HepG2 (cell line): ENCODE measurements around the gene OGFOD3. TPM values are rescaled to one million over a fixed set of nuclear protein-coding genes. Genes with fewer than 3 reads are reported as not detected.

Source experiments
- ATAC-seq: fragments of 200-7000 bp; cut with Tn5 transposase; 3 replicates; pipeline ENCODE4 v1.9.1; 2020; ENCODE audit warnings: mild to moderate bottlenecking, moderate library complexity
- BruUV-seq: library from RNA; stranded (reverse); fragments of 400-500 nt; replicated peaks from 2 replicates; lab custom pipeline; 2021; lab: Mats Ljungman, UMichigan
- CTCF ChIA-PET: fragments of 300-600 bp; formaldehyde crosslinking; extraction: SDS; loops from one replicate; lab custom pipeline; 2021; ENCODE audit warnings: low total read pairs, inconsistent platforms, low intra/inter-chr PET ratio; lab: Yijun Ruan, JAX
- POLR2A ChIA-PET: fragments of 350-600 bp; sonication (Branson Sonifier 250); formaldehyde crosslinking; loops from one replicate; lab custom pipeline; 2020; ENCODE audit warnings: antibody characterized with exemption, inconsistent platforms; lab: Yijun Ruan, JAX
- DNase-seq: peaks from one replicate; pipeline ENCODE4 v3.0.0-alpha.2; 2015; ENCODE audit warnings: low spot score
- FAIRE-seq: peaks from 3 replicates; lab custom pipeline; 2011; peaks lifted over from hg19 to GRCh38; lab: Jason Lieb, UNC
- H2AFZ ChIP-seq: one replicate; pipeline ENCODE4 v1.6.1; 2011; ENCODE audit warnings: low read length, inconsistent platforms
- H3K27ac ChIP-seq: fragments of 300-600 bp; 3 replicates; pipeline ENCODE4 v1.8.0; 2011; ENCODE audit warnings: mixed run types, mild to moderate bottlenecking, mixed read lengths, low read length, inconsistent platforms; ENCODE audit not compliant: insufficient read depth; ENCODE audit errors: extremely low read length
- H3K27me3 ChIP-seq, 2 experiments: fragments of 200-600 bp in 1 of 2; 2 replicates in 1 of 2; 3 replicates in 1 of 2; pipeline versions ENCODE4 v1.6.0 to v1.8.0; 2011; ENCODE audit warnings: low read length in 2 of 2, mild to moderate bottlenecking in 2 of 2, moderate library complexity in 2 of 2, inconsistent platforms in 1 of 2; ENCODE audit not compliant: insufficient read depth in 2 of 2, control insufficient read depth in 1 of 2
- H3K36me3 ChIP-seq, 2 experiments: fragments of 200-600 bp in 1 of 2; replicated peaks in 1 of 2; 2 replicates in 1 of 2; 3 replicates in 1 of 2; pipeline versions ENCODE4 v1.5.1 to v1.8.0; 2011; ENCODE audit warnings: low read length in 2 of 2, inconsistent platforms in 1 of 2; ENCODE audit not compliant: insufficient read depth in 2 of 2, control insufficient read depth in 1 of 2
- H3K4me1 ChIP-seq: 2 replicates; pipeline ENCODE4 v1.5.1; 2012; ENCODE audit warnings: low read length, inconsistent platforms; ENCODE audit not compliant: insufficient read depth
- H3K4me2 ChIP-seq: 2 replicates; pipeline ENCODE4 v1.6.0; 2011; ENCODE audit warnings: low read depth, low read length, inconsistent platforms
- H3K4me3 ChIP-seq, 3 experiments: fragments of 200-600 bp in 1 of 3; sonication (generic), shearing (Covaris generic) in 1 of 3; replicated peaks in 1 of 3; 2 replicates each; pipeline ENCODE4 v1.5.1; 2011 to 2016; ENCODE audit warnings: low read length in 3 of 3, inconsistent platforms in 2 of 3, low read depth in 2 of 3, mild to moderate bottlenecking in 2 of 3, control low read depth in 1 of 3, mixed read lengths in 1 of 3; ENCODE audit not compliant: insufficient read depth in 1 of 3
- H3K79me2 ChIP-seq: one replicate; pipeline ENCODE4 v1.6.1; 2011; ENCODE audit warnings: low read length, inconsistent platforms; ENCODE audit not compliant: insufficient read depth
- H3K9ac ChIP-seq: 2 replicates; pipeline ENCODE4 v1.6.0; 2011; ENCODE audit warnings: mild to moderate bottlenecking, low read depth, low read length, inconsistent platforms; ENCODE audit not compliant: insufficient read depth
- H3K9me3 ChIP-seq: 2 replicates; pipeline ENCODE4 v1.5.1; 2012; ENCODE audit warnings: mild to moderate bottlenecking, low read length
- H4K20me1 ChIP-seq: 2 replicates; pipeline ENCODE4 v1.6.0; 2011; ENCODE audit warnings: inconsistent platforms, mild to moderate bottlenecking, low read length, moderate library complexity; ENCODE audit not compliant: insufficient read depth
- BCL6 ChIP-seq: IDR thresholded peaks from 2 replicates; pipeline ENCODE4 v1.6.1; 2016; ENCODE audit warnings: missing genetic modification reagents, missing compliant biosample characterization
- EEA1 ChIP-seq: sonication (generic); formaldehyde crosslinking; IDR thresholded peaks from 2 replicates; pipeline ENCODE4 v1.5.1; 2020; ENCODE audit warnings: mild to moderate bottlenecking, missing genetic modification reagents, borderline replicate concordance
- KLF12 ChIP-seq: sonication (generic); formaldehyde crosslinking; IDR thresholded peaks from 2 replicates; pipeline ENCODE4 v1.4.0; 2020; ENCODE audit warnings: missing genetic modification reagents, borderline replicate concordance
- MBD4 ChIP-seq: IDR thresholded peaks from 2 replicates; pipeline ENCODE4 v1.6.1; 2012; ENCODE audit warnings: low read length, inconsistent platforms, borderline replicate concordance
- MTF1 ChIP-seq: sonication (generic); formaldehyde crosslinking; IDR thresholded peaks from 2 replicates; pipeline ENCODE4 v1.5.0; 2020; ENCODE audit warnings: missing genetic modification reagents
- NCOA2 ChIP-seq: sonication (generic); formaldehyde crosslinking; IDR thresholded peaks from 2 replicates; pipeline ENCODE4 v1.8.0; 2022; ENCODE audit warnings: inconsistent platforms
- NCOR1 ChIP-seq: fragments of 200-600 bp; sonication (generic); IDR thresholded peaks from 2 replicates; pipeline ENCODE4 v1.7.0; 2017; ENCODE audit warnings: antibody characterized with exemption, low read length, borderline replicate concordance
- NONO ChIP-seq, 2 experiments: fragments of 450-650 bp in 1 of 2; sonication (generic) in 1 of 2; formaldehyde crosslinking in 1 of 2; IDR thresholded peaks in 1 of 2; conservative IDR thresholded peaks in 1 of 2; 2 replicates each; pipeline versions ENCODE4 v1.6.1 to v1.8.0; 2017 to 2022; ENCODE audit warnings: mild to moderate bottlenecking in 1 of 2, missing genetic modification reagents in 1 of 2, moderate library complexity in 1 of 2
- RFX3 ChIP-seq: IDR thresholded peaks from 2 replicates; pipeline ENCODE4 v1.6.1; 2016; ENCODE audit warnings: missing biosample characterization, missing genetic modification reagents
- RFX5 ChIP-seq: IDR thresholded peaks from 2 replicates; pipeline ENCODE4 v1.6.1; 2011; ENCODE audit warnings: low read depth, low read length, improper control_type of control experiment
- RNF2 ChIP-seq: fragments of 450-650 bp; conservative IDR thresholded peaks from 2 replicates; pipeline ENCODE4 v1.6.1; 2016; ENCODE audit warnings: low read depth
- SRF ChIP-seq: IDR thresholded peaks from 2 replicates; pipeline ENCODE4 v1.6.1; 2011; ENCODE audit warnings: mild to moderate bottlenecking, low read depth, low read length, moderate library complexity
- ZC3H4 ChIP-seq: sonication (generic); formaldehyde crosslinking; IDR thresholded peaks from 2 replicates; pipeline ENCODE4 v1.4.0; 2020; ENCODE audit warnings: missing genetic modification reagents, borderline replicate concordance
- ZNF263 ChIP-seq: sonication (generic); formaldehyde crosslinking; IDR thresholded peaks from 2 replicates; pipeline ENCODE4 v1.4.0; 2020; ENCODE audit warnings: missing genetic modification reagents
- ZNF333 ChIP-seq: sonication (generic); formaldehyde crosslinking; IDR thresholded peaks from 2 replicates; pipeline ENCODE4 v1.4.0; 2020; ENCODE audit warnings: mild to moderate bottlenecking, missing genetic modification reagents, borderline replicate concordance
- ZNF350 ChIP-seq: sonication (generic); formaldehyde crosslinking; IDR thresholded peaks from 2 replicates; pipeline ENCODE4 v1.4.0; 2020; ENCODE audit warnings: mild to moderate bottlenecking, low read depth, missing genetic modification reagents, borderline replicate concordance
- ZNF431 ChIP-seq: sonication (generic); formaldehyde crosslinking; IDR thresholded peaks from 2 replicates; pipeline ENCODE4 v1.9.0; 2022; ENCODE audit warnings: missing genetic modification reagents, low read depth, mild to moderate bottlenecking, borderline replicate concordance
- ZNF773 ChIP-seq: sonication (generic); formaldehyde crosslinking; IDR thresholded peaks from 2 replicates; pipeline ENCODE4 v1.4.0; 2020; ENCODE audit warnings: missing genetic modification reagents, borderline replicate concordance
- WGBS: methylation state at CpG from one replicate; pipeline ENCODE4 v1.1.6; 2017; ENCODE audit warnings: low lambda C conversion rate; 5-methylcytosine and 5-hydroxymethylcytosine counted together
- in situ Hi-C: cut with HindIII; loops from 2 replicates; pipeline ENCODE4 v1.10.0; 2017; ENCODE audit warnings: low pct_unique_long_range_greater_than_20kb; ENCODE audit not compliant: extremely low pct_ligation_motif_present
- intact Hi-C: fragments of 100-400 bp; cut with micrococcal nuclease; formaldehyde crosslinking; loops from one replicate; pipeline ENCODE4 v1.10.0; 2022; ENCODE audit not compliant: unreplicated experiment
- polyA plus RNA-seq, 8 experiments: library from polyadenylated mRNA; depleted of rRNA in 3 of 8; stranded (reverse) in 7 of 8; unstranded in 1 of 8; fragments of >200 nt; fragmentation: Illumina TruSeq in 4 of 8; extraction: Trizol in 4 of 8; gene quantifications; 2 replicates each; pipeline versions ENCODE4 v1.2.1 to v1.2.3, GENCODE V29; 2011 to 2016; ENCODE audit warnings: low read depth in 4 of 8, missing spikeins in 1 of 8, mixed read lengths in 1 of 8; ENCODE audit not compliant: insufficient read depth in 1 of 8
- total RNA-seq, 5 experiments: library from RNA; depleted of rRNA; stranded (reverse); fragments of >200 nt; fragmentation: Illumina TruSeq; extraction: Trizol; gene quantifications; 2 replicates each; pipeline ENCODE4 v1.2.3, GENCODE V29; 2016; ENCODE audit warnings: low read depth in 1 of 5
- TF ChIP-seq, protein P1 (sequence below): sonication (generic); formaldehyde crosslinking; IDR thresholded peaks from 2 replicates; pipeline ENCODE4 v1.8.1; 2023; ENCODE audit warnings: missing genetic modification reagents, mild to moderate bottlenecking, borderline replicate concordance
- TF ChIP-seq, protein P2 (sequence below): sonication (generic); formaldehyde crosslinking; IDR thresholded peaks from 2 replicates; pipeline ENCODE4 v1.8.0; 2022; ENCODE audit warnings: missing genetic modification reagents, mild to moderate bottlenecking, borderline replicate concordance
- TF ChIP-seq, protein P3 (sequence below): sonication (generic); formaldehyde crosslinking; IDR thresholded peaks from 2 replicates; pipeline ENCODE4 v1.4.0; 2020; ENCODE audit warnings: missing genetic modification reagents, borderline replicate concordance

The OGFOD3 gene
- total and polyA plus RNA-seq, 2 of the 13 experiments (the other 11 are each of a cell fraction or from before 2014, with no cell fraction given), result 40.0 to 42.1 TPM

DNA sequence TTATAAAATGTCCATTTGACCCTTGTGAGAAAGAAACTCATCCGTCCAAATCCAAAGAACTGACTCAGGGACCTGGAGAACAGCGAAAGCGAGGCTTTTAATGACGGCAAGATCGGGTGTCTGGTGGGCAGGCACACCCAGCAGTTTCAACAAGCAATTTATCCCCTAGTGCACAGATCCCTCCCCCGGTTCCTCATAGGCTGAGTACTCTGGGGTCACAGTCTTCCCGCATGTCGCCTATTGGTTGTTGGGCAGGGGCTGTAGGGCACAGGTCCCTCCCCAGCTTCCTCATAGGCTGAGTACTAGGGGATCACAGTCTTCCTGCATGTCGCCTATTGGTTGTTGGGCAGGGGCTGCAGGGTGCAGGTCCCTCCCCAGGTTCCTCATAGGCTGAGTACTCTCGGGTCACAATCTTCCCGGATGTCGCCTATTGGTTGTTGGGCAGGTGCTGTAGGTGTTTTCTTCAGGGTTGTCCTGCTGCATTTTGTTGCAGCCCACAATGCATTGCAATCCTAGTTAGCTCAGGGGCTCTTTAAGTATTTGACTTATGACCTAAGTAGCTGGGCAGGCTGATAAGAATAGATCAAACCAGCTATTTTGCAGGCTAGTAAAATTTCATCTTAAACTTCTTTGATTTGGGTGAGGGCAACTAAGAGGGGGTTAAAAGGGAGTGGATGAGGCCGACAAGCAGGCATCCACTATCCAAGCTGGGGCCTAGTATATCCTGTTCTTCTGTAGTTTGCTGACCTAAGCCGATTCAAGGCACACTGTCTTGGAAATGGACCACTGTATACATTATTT is 50.5 kb downstream of the OGFOD3 start:
- H2AFZ ChIP-seq, result no peak overlapping the region
- 47% methylated on average over 13 of the region's 14 CpGs for WGBS
- in situ Hi-C loops, result no loop called here
- intact Hi-C loops, result no loop called here
- FAIRE-seq (peak; percentile 96), ATAC-seq (peak; percentile 97), DNase-seq (peak; percentile 99)
- peak overlapping the region; percentile 73 for H3K9ac ChIP-seq
- POLR2A ChIA-PET, result interaction anchor here (0.6 to 3.7 kb wide), 18 partner anchors 8 to 154 kb away, joined by 3 to 38 read pairs (median 5); partner anchors contain the start of genes SLC16A3 and TEX19
- H3K36me3 ChIP-seq, result no peaks in the 10 kb centered on the region
- CTCF ChIA-PET, result no interaction called here
- no peaks in the 10 kb centered on the region for H3K79me2 ChIP-seq
- no peaks in the 10 kb centered on the region for H4K20me1 ChIP-seq
- no peaks in the 10 kb centered on the region for H3K27me3 ChIP-seq
- H3K9me3 ChIP-seq, result no peaks in the 10 kb centered on the region
- peak overlapping the region; percentile 68 for H3K27ac ChIP-seq
- BruUV-seq, result no TSS peak
- peaks cover 70% of the 10 kb centered on the region for H3K4me1 ChIP-seq
- peak overlapping the region; percentile 80 for H3K4me2 ChIP-seq
- peak overlapping the region; percentile 32 to 58 (median 57) for H3K4me3 ChIP-seq
- TF ChIP-seq MBD4 (no peak), MTF1 (no peak), ZC3H4 (CRISPR knock-in tag) (no peak), RFX5 (peak; percentile 93), SRF (0 out of 2 replicates have a peak, but pooled peaks have one; percentile 33), NCOR1 (no peak), BCL6 (CRISPR knock-in tag) (no peak), NCOA2 (CRISPR knock-in tag) (peak; percentile 11; the same call in 1 of the 2 replicates), ZNF333 (CRISPR knock-in tag) (no peak), KLF12 (CRISPR knock-in tag) (no peak), RFX3 (CRISPR knock-in tag) (no peak), ZNF773 (no peak), ZNF263 (CRISPR knock-in tag) (no peak), ZNF350 (peak; percentile 33; the same call in 1 of the 2 replicates), RNF2 (no peak), EEA1 (CRISPR knock-in tag) (no peak), NONO (IDR thresholded peaks at IDR 0.05) (no peak), NONO (CRISPR knock-in tag; conservative IDR thresholded peaks at IDR 0.05) (0 out of 2 replicates have a peak, but pooled peaks have one; percentile 27), ZNF431 (no peak)
- TF ChIP-seq, protein P1, sequence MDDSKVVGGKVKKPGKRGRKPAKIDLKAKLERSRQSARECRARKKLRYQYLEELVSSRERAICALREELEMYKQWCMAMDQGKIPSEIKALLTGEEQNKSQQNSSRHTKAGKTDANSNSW (CRISPR knock-in tag), result no peak
- TF ChIP-seq, protein P2, sequence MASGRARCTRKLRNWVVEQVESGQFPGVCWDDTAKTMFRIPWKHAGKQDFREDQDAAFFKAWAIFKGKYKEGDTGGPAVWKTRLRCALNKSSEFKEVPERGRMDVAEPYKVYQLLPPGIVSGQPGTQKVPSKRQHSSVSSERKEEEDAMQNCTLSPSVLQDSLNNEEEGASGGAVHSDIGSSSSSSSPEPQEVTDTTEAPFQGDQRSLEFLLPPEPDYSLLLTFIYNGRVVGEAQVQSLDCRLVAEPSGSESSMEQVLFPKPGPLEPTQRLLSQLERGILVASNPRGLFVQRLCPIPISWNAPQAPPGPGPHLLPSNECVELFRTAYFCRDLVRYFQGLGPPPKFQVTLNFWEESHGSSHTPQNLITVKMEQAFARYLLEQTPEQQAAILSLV (CRISPR knock-in tag), result no peak
- TF ChIP-seq, protein P3, sequence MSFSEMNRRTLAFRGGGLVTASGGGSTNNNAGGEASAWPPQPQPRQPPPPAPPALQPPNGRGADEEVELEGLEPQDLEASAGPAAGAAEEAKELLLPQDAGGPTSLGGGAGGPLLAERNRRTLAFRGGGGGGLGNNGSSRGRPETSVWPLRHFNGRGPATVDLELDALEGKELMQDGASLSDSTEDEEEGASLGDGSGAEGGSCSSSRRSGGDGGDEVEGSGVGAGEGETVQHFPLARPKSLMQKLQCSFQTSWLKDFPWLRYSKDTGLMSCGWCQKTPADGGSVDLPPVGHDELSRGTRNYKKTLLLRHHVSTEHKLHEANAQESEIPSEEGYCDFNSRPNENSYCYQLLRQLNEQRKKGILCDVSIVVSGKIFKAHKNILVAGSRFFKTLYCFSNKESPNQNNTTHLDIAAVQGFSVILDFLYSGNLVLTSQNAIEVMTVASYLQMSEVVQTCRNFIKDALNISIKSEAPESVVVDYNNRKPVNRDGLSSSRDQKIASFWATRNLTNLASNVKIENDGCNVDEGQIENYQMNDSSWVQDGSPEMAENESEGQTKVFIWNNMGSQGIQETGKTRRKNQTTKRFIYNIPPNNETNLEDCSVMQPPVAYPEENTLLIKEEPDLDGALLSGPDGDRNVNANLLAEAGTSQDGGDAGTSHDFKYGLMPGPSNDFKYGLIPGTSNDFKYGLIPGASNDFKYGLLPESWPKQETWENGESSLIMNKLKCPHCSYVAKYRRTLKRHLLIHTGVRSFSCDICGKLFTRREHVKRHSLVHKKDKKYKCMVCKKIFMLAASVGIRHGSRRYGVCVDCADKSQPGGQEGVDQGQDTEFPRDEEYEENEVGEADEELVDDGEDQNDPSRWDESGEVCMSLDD (CRISPR knock-in tag), result no peak
